Esophagus muscularis mucosa (tissue), 4 donors: ENCODE results near the gene ITIH1. TPM values are rescaled to one million over a fixed set of nuclear protein-coding genes. Genes with fewer than 3 reads are reported as not detected.
A peak's percentile ranks its signal among the peaks of the same experiment; 100 is the strongest.

Experiments
- DNase-seq: peaks from one replicate; pipeline ENCODE4 v3.0.0-alpha.2; 2017; ENCODE audit errors: extremely low spot score
- H3K27ac ChIP-seq, 4 donors: fragments of 200-600 bp; sonication (generic); replicated peaks in 1 of 4; 1 replicate in 3 of 4; 2 replicates in 1 of 4; pipeline ENCODE4 v1.5.1; 2016 to 2019; ENCODE audit warnings: mild to moderate bottlenecking in 1 of 4
- H3K27me3 ChIP-seq, 4 donors: fragments of 200-600 bp; sonication (generic); one replicate each; pipeline versions ENCODE4 v1.5.1 to v1.6.0; 2016 to 2019
- H3K36me3 ChIP-seq, 4 donors: fragments of 200-600 bp; sonication (generic); one replicate each; pipeline ENCODE4 v1.5.1; 2016 to 2019
- H3K4me1 ChIP-seq, 4 donors: fragments of 200-600 bp; sonication (generic); one replicate each; pipeline ENCODE4 v1.5.1; 2016 to 2019
- H3K4me3 ChIP-seq, 4 donors: fragments of 200-600 bp; sonication (generic); 1 replicate in 2 of 4; 2 replicates in 2 of 4; pipeline ENCODE4 v1.5.1; 2016 to 2019; ENCODE audit warnings: mild to moderate bottlenecking in 4 of 4, moderate library complexity in 1 of 4
- H3K9me3 ChIP-seq, 4 donors: fragments of 200-600 bp; sonication (generic); 1 replicate in 3 of 4; 2 replicates in 1 of 4; pipeline ENCODE4 v1.5.1; 2016 to 2019
- CTCF ChIP-seq, 3 experiments: fragments of 200-600 bp in 2 of 3; fragments of 450-650 bp in 1 of 3; sonication (generic) in 2 of 3; IDR thresholded peaks; one replicate each; pipeline ENCODE4 v1.5.1; 2017 to 2019; ENCODE audit warnings: antibody characterized with exemption in 3 of 3, mild to moderate bottlenecking in 2 of 3, moderate library complexity in 1 of 3
- EP300 ChIP-seq: sonication (generic); formaldehyde crosslinking; IDR thresholded peaks from one replicate; pipeline ENCODE4 v1.6.1; 2017; ENCODE audit warnings: antibody characterized with exemption
- POLR2A ChIP-seq: fragments of 450-650 bp; IDR thresholded peaks from one replicate; pipeline ENCODE4 v1.6.1; 2017; ENCODE audit warnings: antibody characterized with exemption, moderate library complexity, mild to moderate bottlenecking, low read depth
- POLR2AphosphoS5 ChIP-seq, 2 donors: sonication (generic); formaldehyde crosslinking; IDR thresholded peaks; one replicate each; pipeline ENCODE4 v1.6.1; 2017; ENCODE audit warnings: antibody characterized with exemption in 2 of 2
- WGBS: methylation state at CpG from one replicate; pipeline ENCODE4 v1.1.5; 2018; 5-methylcytosine and 5-hydroxymethylcytosine counted together
- intact Hi-C: fragments of 100-400 bp; cut with DNase I; formaldehyde crosslinking; loops from one replicate; pipeline ENCODE4 v1.15.1; 2023
- total RNA-seq, 4 donors: library from RNA; depleted of rRNA; stranded (reverse); fragments of >200 nt; gene quantifications; one replicate each; pipeline versions ENCODE4 v1.1.0 to v1.2.1, GENCODE V29; 2016

ITIH1 gene
- total RNA-seq, 4 donors from 2014 or later: not detected

- no peak for TF ChIP-seq POLR2AphosphoS5 (IDR thresholded peaks at IDR 0.05)
- no peak for TF ChIP-seq EP300
- no peak for TF ChIP-seq CTCF (IDR thresholded peaks at IDR 0.05)
- TF ChIP-seq POLR2A: no peak
- no peaks in the 10 kb centered on the region for H3K36me3 ChIP-seq
Measured at GRCh38 chr3:52782412-52783210, 5.2 kb downstream of the ITIH1 start.

GRCh38 chr3:52783211-52783555 is 5.8 kb downstream of the ITIH1 start:
- H3K27me3 ChIP-seq: peaks cover 0 to 5% (median 0%) of the 10 kb centered on the region in 4 donors
- no peaks in the 10 kb centered on the region for H3K36me3 ChIP-seq
- no peak overlapping the region for H3K27ac ChIP-seq
- DNase-seq: no peak
- TF ChIP-seq POLR2A (no peak), POLR2AphosphoS5 (IDR thresholded peaks at IDR 0.05) (no peak), EP300 (no peak), CTCF (IDR thresholded peaks at IDR 0.05) (peak in 1 of 3 experiments; percentile 11)
- no peaks in the 10 kb centered on the region for H3K9me3 ChIP-seq
- WGBS: 84% methylated on average over 2 of the region's 3 CpGs
- H3K4me3 ChIP-seq: no peak overlapping the region
- H3K4me1 ChIP-seq: no peaks in the 10 kb centered on the region
- intact Hi-C loops: no loop called here

More at GRCh38 chr3:52782412-52783210, 5.2 kb downstream of the ITIH1 start:
- no peaks in the 10 kb centered on the region for H3K9me3 ChIP-seq
- H3K27me3 ChIP-seq: peaks cover 0 to 5% (median 0%) of the 10 kb centered on the region in 4 donors
- H3K4me3 ChIP-seq: no peak overlapping the region
- H3K27ac ChIP-seq: no peak overlapping the region
- whole genome bisulfite sequencing: 69% methylated on average over 12 of the region's 12 CpGs
- no peak for DNase-seq
- intact Hi-C loops: no loop called here
- H3K4me1 ChIP-seq: no peaks in the 10 kb centered on the region

GRCh38 chr3:52784021-52784621 is 6.7 kb downstream of the ITIH1 start:
- H3K27me3 ChIP-seq: peaks cover 0 to 5% (median 0%) of the 10 kb centered on the region in 4 donors
- no peak overlapping the region for H3K4me3 ChIP-seq
- TF ChIP-seq CTCF (IDR thresholded peaks at IDR 0.05) (no peak), EP300 (no peak), POLR2A (no peak), POLR2AphosphoS5 (IDR thresholded peaks at IDR 0.05) (no peak)
- H3K9me3 ChIP-seq: no peaks in the 10 kb centered on the region
- 83% methylated on average over 14 of the region's 18 CpGs for WGBS
- H3K27ac ChIP-seq: no peak overlapping the region
- no peaks in the 10 kb centered on the region for H3K4me1 ChIP-seq
- no peaks in the 10 kb centered on the region for H3K36me3 ChIP-seq
- DNase-seq: no peak
- intact Hi-C loops: no loop called here

- peaks cover 0 to 5% (median 0%) of the 10 kb centered on the region in 4 donors for H3K27me3 ChIP-seq
- no peak overlapping the region for H3K4me3 ChIP-seq
- DNase-seq: no peak
- TF ChIP-seq POLR2A (no peak), CTCF (IDR thresholded peaks at IDR 0.05) (no peak), POLR2AphosphoS5 (IDR thresholded peaks at IDR 0.05) (no peak), EP300 (no peak)
- no peaks in the 10 kb centered on the region for H3K9me3 ChIP-seq
- H3K4me1 ChIP-seq: no peaks in the 10 kb centered on the region
- intact Hi-C loops: no loop called here
- H3K27ac ChIP-seq: no peak overlapping the region
- WGBS: 94% methylated on average over 2 of the region's 5 CpGs
- H3K36me3 ChIP-seq: no peaks in the 10 kb centered on the region
Measured at GRCh38 chr3:52784931-52785590, 7.7 kb downstream of the ITIH1 start.
